Measurements from ENCODE around the gene CDH4. TPM values are rescaled to one million over a fixed set of nuclear protein-coding genes. Genes with fewer than 3 reads are reported as not detected.

CDH4 gene
- total RNA-seq, 1 donor from 2014 or later = not detected

GRCh38 chr20:61562897-61563504 lies 310.9 kb downstream of the CDH4 start:
- no peaks in the 10 kb centered on the region for H3K27me3 Mint-ChIP-seq
- intact Hi-C loops (cut with micrococcal nuclease) = no loop called here
- CTCF ChIA-PET = no interaction called here
- H3K36me3 Mint-ChIP-seq (ENCODE audit: low read depth) = no peaks in the 10 kb centered on the region
- ATAC-seq (ENCODE audit: low read depth) = no peak
- no peaks in the 10 kb centered on the region for H3K9me3 Mint-ChIP-seq
- no peak overlapping the region for H3K4me3 Mint-ChIP-seq
- no peaks in the 10 kb centered on the region for H3K4me1 Mint-ChIP-seq
- POLR2A ChIA-PET = no interaction called here
- no peak for TF ChIP-seq CTCF (IDR thresholded peaks at IDR 0.05)
- H3K27ac Mint-ChIP-seq = no peak overlapping the region
- no peak for DNase-seq

GRCh38 chr20:61564628-61565027 lies 312.6 kb downstream of the CDH4 start:
- TF ChIP-seq CTCF (IDR thresholded peaks at IDR 0.05) = no peak
- intact Hi-C loops (cut with micrococcal nuclease) = no loop called here
- Mint-ChIP-seq H3K27ac (no peak overlapping the region), H3K4me3 (no peak overlapping the region), H3K27me3 (no peaks in the 10 kb centered on the region), H3K4me1 (no peaks in the 10 kb centered on the region), H3K9me3 (no peaks in the 10 kb centered on the region), H3K36me3 (ENCODE audit: low read depth) (no peaks in the 10 kb centered on the region)
- DNase-seq (no peak), ATAC-seq (ENCODE audit: low read depth) (no peak)
- ChIA-PET CTCF (no interaction called here), POLR2A (no interaction called here)

- no peaks in the 10 kb centered on the region for H3K4me1 Mint-ChIP-seq
- H3K27ac Mint-ChIP-seq = no peak overlapping the region
- no peaks in the 10 kb centered on the region for H3K27me3 Mint-ChIP-seq
- H3K36me3 Mint-ChIP-seq (ENCODE audit: low read depth) = no peaks in the 10 kb centered on the region
- H3K9me3 Mint-ChIP-seq = no peaks in the 10 kb centered on the region
- ATAC-seq (ENCODE audit: low read depth) (no peak), DNase-seq (no peak)
- intact Hi-C loops (cut with micrococcal nuclease) = no loop called here
- H3K4me3 Mint-ChIP-seq = no peak overlapping the region
- no peak for TF ChIP-seq CTCF (IDR thresholded peaks at IDR 0.05)
- ChIA-PET POLR2A (no interaction called here), CTCF (no interaction called here)
Observed at GRCh38 chr20:61565791-61566190, 313.7 kb downstream of the CDH4 start.

- POLR2A ChIA-PET = no interaction called here
- no peak overlapping the region for H3K4me3 Mint-ChIP-seq
- no peaks in the 10 kb centered on the region for H3K9me3 Mint-ChIP-seq
- ATAC-seq (ENCODE audit: low read depth) (no peak), DNase-seq (no peak)
- intact Hi-C loops (cut with micrococcal nuclease) = no loop called here
- H3K36me3 Mint-ChIP-seq (ENCODE audit: low read depth) = no peaks in the 10 kb centered on the region
- H3K4me1 Mint-ChIP-seq = no peaks in the 10 kb centered on the region
- H3K27ac Mint-ChIP-seq = no peak overlapping the region
- CTCF ChIA-PET = no interaction called here
- TF ChIP-seq CTCF (IDR thresholded peaks at IDR 0.05) = no peak
- H3K27me3 Mint-ChIP-seq = no peaks in the 10 kb centered on the region
Observed at GRCh38 chr20:61566691-61567090, 314.6 kb downstream of the CDH4 start.

GRCh38 chr20:61567204-61567603 lies 315.1 kb downstream of the CDH4 start:
- H3K27ac Mint-ChIP-seq = no peak overlapping the region
- ChIA-PET CTCF (no interaction called here), POLR2A (no interaction called here)
- ATAC-seq (ENCODE audit: low read depth) (no peak), DNase-seq (no peak)
- no peaks in the 10 kb centered on the region for H3K27me3 Mint-ChIP-seq
- H3K36me3 Mint-ChIP-seq (ENCODE audit: low read depth) = no peaks in the 10 kb centered on the region
- no peaks in the 10 kb centered on the region for H3K9me3 Mint-ChIP-seq
- intact Hi-C loops (cut with micrococcal nuclease) = no loop called here
- no peak for TF ChIP-seq CTCF (IDR thresholded peaks at IDR 0.05)
- H3K4me1 Mint-ChIP-seq = no peaks in the 10 kb centered on the region
- no peak overlapping the region for H3K4me3 Mint-ChIP-seq

All from activated B cell treated with CpG ODN at 0.5 μM for 24 hours (primary cell).